Activated gamma-delta T cell treated with Interleukin-2 at 50 U/mL for 16 hours (primary cell): ENCODE data around the gene MMP24OS.
"Not testable (repeated sequence)": the region's sequence is repeated elsewhere in the genome, so short reads cannot be mapped to it uniquely, and the experiment has no call there.

ENCODE experiments used
- DNase-seq: peaks from one replicate; pipeline ENCODE4 v3.0.0-alpha.2; 2020

MMP24OS gene

DNA sequence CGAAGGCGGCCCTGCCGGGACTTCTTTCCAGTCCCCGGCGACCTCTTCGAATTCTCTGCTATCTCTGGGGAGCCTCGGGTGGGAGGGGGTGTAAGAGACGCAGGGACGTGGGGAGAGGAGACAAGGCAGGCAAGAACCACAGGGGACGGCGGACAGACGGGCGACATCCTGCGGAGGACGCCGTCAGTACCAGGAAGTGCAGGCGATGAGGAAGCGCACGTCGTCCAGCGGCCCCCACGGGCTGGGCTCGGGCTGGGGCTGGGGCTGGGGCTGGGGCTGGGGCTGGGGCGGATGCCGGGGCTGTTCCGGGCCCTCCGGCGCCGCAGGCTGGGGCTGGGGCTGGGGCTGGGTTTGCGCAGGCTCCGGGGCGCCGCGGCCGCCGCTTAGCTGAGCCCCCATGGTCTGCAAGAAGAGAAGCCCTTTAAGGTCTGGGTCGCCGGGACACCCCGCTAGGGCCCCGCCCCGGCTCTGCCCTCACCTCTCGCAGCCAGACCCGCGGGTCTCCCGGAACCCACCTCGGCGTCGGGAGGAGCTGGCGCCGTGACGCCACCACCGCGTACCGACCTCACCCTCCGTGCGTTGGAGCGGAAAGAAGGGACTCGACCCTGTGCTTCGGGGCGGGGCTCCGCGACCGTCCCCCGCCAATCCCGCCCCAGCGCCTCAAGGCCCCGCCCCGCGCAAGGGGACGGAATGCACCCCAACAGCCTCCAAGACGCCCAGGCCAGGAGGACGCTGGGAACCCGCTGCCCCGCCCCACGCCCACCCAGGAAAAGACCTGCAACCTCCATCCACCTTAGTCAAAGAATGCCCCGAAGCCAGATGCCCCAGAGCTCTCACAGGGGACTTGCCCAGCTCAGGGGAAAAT is at the start of gene MMP24OS:
Gene MMP24OS, minus strand, starts transcription at position 592 of the 865 bp plus-strand sequence. Its CDS starts 193 bp downstream, at position 399.
- DNase-seq = peak; percentile 89

- DNase-seq = no peak
Measured at GRCh38 chr20:35327074-35327976, 49.4 kb upstream of the MMP24OS start.

DNA sequence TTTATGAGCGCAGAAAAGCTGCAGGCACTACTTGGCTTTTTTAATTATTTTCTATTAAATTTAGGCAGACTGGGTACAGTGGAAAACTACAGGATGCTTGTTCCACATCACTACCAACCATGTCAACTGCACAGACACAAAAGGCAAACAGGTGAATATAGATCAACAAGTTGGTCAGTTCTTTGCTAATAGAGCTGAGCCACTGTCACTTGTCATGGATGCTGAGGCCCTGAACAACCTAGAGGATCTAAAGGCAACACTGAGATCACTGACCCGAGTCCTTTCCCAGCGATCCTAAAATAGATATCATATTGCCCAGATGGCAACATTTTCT is 48.8 kb upstream of the MMP24OS start:
- DNase-seq = no peak

GRCh38 chr20:35326021-35326739 is 48.3 kb upstream of the MMP24OS start:
- no peak for DNase-seq

DNA sequence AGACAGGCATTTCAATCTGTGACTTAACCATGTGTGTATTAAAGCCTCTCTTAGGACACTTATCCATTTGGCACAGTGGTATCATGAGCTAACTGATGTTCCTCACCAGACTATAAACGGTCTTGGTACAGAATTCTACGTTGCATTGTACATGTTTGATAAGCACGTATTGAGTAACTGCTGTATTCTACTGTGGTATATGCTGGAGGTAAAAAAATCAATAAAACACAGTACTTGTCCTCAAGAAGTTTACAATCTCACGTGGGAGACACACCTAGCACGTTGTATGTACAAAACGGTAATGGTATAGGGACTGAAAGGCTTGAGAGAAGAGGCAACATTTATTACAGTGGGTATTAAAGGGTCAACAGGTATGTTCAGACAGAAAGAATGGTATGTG is 47.5 kb upstream of the MMP24OS start:
- no peak for DNase-seq

GRCh38 chr20:35320396-35321126 is 42.6 kb upstream of the MMP24OS start:
- DNase-seq = no peak

- DNase-seq = no peak
Measured at GRCh38 chr20:35319871-35320197, 41.9 kb upstream of the MMP24OS start.

- DNase-seq = no peak
Measured at GRCh38 chr20:35319192-35319870, 41.4 kb upstream of the MMP24OS start.

GRCh38 chr20:35318502-35319157 is 40.7 kb upstream of the MMP24OS start:
- no peak for DNase-seq

DNA sequence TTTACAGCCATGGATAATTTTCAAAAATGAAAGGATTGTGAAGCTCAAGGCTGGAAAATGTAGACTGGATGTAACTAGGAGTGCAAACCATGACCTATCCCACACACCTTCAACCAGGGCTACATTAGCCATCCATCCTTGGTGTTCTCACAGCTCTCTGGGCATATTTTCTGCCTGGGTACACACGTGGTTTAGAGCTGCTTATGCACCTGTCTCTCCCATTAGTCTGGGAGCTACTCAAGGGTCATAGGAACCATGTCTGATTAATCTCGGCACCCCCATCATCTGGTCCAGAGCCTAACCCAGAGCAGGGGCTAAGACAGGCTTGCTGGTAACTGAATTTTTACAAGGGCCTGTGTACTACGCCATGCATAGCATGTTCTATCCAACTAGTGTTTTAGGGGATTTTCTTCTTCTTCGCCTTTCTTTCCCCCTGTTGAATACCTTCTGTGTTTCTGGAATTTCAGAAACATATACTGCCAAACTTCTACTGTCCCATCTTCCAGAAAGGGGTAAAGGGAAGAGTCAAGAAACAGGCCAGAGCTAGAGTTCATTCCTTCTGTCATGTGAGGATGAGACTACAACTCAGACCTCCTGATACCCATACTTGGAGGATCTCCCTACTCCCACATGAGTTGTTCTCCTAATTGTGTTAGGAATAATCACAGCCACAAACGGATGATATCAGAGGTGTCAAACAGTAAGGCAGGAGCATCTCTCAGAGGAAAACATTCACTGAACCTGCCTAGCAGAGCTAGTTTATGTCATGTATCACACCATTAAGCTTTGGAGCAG is 39.7 kb upstream of the MMP24OS start:
- DNase-seq = no peak

DNA sequence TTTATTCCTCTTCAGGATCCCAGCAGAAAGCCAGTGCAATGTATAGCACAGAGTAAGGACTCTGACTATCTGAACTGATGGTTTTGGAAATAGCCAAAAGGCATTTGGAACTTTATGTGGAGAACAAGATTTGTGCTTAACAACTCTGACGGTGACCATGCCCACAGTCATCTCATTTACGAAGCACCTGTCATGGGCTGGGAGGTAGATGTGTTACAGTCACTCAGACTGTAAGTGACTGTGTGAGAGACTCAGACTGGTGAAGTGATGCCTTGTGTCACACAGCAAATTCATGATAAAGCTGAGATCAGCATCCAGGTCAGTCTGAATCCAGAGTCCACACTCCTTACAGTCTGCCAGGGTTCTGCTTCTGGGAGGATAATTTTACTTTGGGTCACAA is 38.2 kb upstream of the MMP24OS start:
- no peak for DNase-seq

DNA sequence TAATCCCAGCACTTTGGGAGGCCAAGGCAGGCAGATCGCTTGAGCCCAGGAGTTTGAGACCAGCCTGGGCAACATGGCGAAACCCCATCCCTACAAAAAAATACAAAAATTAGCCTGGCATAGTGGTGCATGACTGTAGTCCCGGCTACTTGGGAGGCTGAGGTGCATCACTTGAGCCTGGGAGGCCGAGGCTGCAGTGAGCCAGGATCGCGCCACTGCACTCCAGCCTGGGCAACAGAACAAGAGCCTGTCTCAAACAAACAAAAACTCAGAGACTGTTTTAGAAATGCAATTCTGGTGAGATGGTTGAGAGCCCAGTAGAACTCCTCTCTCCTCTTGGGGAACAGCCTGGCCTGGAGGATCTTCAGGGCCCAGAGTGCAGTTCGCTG is 37.7 kb upstream of the MMP24OS start:
- DNase-seq = not testable (repeated sequence)

GRCh38 chr20:35314816-35315631 is 37.1 kb upstream of the MMP24OS start:
- no peak for DNase-seq

DNA sequence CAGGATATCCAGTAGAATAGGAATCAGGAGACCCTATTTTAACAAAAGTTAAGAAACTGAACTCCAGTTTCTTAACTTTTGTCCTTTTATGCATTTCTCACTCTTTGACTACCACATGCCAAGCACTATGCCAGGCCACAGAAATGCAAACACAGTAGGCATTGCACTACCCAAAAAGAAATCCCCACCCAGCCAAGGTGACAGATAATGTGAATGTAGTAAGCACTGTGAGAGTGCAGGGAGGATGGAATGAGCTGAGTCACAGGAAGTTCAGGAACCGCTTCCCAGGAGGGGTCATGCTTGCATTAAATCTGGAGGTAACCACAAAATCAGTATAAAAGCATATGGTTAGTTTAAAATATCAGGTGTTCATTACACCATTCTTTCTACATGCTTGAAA is 34.4 kb upstream of the MMP24OS start:
- no peak for DNase-seq

DNA sequence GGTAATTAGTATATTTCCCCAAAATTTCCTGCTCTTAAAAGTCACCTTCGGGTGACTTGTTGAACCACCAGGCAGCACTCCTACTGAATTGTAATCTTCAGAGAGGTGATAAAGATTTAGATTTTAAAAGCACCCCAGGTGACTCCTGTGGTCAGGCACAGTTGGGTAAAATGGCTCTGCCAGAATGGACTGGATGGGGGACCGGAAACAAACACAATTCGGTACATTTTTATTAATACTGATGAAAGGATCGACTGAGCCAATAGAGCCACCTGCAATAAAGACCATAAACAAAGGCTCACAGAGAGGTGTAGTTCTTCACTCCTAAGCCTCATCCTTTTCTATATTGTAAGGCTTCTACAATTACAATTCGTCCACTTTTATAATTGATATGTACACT is 33.9 kb upstream of the MMP24OS start:
- DNase-seq = no peak

- DNase-seq = no peak
Measured at GRCh38 chr20:35311409-35311808, 33.5 kb upstream of the MMP24OS start.

GRCh38 chr20:35307666-35308653 is 30.0 kb upstream of the MMP24OS start:
- DNase-seq = no peak

- DNase-seq = peak; percentile 14
Measured at GRCh38 chr20:35306931-35307517, 29.1 kb upstream of the MMP24OS start.
